Muscle of leg (tissue), 11 donors: ENCODE results near the gene CDH4. TPM values are rescaled to one million over a fixed set of nuclear protein-coding genes. Genes with fewer than 3 reads are reported as not detected.
"Not testable (repeated sequence)": the region's sequence is repeated elsewhere in the genome, so short reads cannot be mapped to it uniquely, and the experiment has no call there.

ENCODE experiments used
- DNase-seq: peaks from one replicate; pipeline ENCODE4 v3.0.0; 2013
- H3K27ac ChIP-seq: one replicate; pipeline ENCODE4 v1.5.1; 2013; ENCODE audit warnings: mild to moderate bottlenecking, low read length, control low read depth
- H3K27me3 ChIP-seq: one replicate; pipeline ENCODE4 v1.6.1; 2013; ENCODE audit warnings: low read length; ENCODE audit not compliant: control insufficient read depth, insufficient read depth
- H3K36me3 ChIP-seq: one replicate; pipeline ENCODE4 v1.6.1; 2013; ENCODE audit warnings: low read length; ENCODE audit not compliant: control insufficient read depth, insufficient read depth
- H3K4me1 ChIP-seq: one replicate; pipeline ENCODE4 v1.6.1; 2013; ENCODE audit warnings: low read length; ENCODE audit not compliant: control insufficient read depth, insufficient read depth
- H3K4me3 ChIP-seq: one replicate; pipeline ENCODE4 v1.5.1; 2013; ENCODE audit warnings: low read length, control low read depth
- H3K9me3 ChIP-seq: replicated peaks from 2 replicates; pipeline ENCODE4 v1.6.1; 2013; ENCODE audit warnings: low read depth, low read length; ENCODE audit not compliant: control insufficient read depth
- WGBS: methylation state at CpG from one replicate; pipeline ENCODE4 v1.1.5; 2013; ENCODE audit warnings: missing lambda C conversion rate; ENCODE audit not compliant: insufficient coverage; 5-methylcytosine and 5-hydroxymethylcytosine counted together
- polyA plus RNA-seq, 8 donors: library from polyadenylated mRNA; unstranded; fragments of 120-200 nt; gene quantifications; one replicate each; pipeline versions ENCODE4 v1.2.1 to v1.2.3, GENCODE V29; 2013; ENCODE audit warnings: inconsistent platforms in 1 of 8, low replicate concordance in 1 of 8; ENCODE audit not compliant: insufficient read length in 8 of 8, insufficient read depth in 1 of 8
- total RNA-seq: library from RNA; stranded (reverse); fragments of 120-200 nt; gene quantifications from one replicate; pipeline ENCODE4 v1.2.4, GENCODE V29; 2013

Gene CDH4
- total and polyA plus RNA-seq, 9 donors: 0.66 to 1.4 (median 1.2) TPM

DNA sequence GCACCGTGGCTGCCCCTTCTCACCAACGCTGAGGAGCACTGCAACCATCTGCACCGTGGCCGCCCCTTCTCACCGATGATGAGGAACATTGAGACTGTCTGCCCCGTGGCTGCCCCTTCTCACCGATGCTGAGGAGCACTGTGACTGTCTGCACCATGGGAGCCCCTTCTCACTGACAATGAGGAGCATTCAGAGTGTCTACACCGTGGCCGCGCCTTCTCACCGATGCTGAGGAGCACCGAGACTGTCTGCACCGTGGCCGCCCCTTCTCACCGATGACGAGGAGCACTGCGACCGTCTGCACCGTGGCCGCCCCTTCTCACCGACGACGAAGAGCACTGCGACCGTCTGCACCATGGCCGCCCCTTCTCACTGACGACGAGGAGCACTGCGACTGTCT is 693.4 kb downstream of the CDH4 start:
- not testable (repeated sequence) for DNase-seq

DNA sequence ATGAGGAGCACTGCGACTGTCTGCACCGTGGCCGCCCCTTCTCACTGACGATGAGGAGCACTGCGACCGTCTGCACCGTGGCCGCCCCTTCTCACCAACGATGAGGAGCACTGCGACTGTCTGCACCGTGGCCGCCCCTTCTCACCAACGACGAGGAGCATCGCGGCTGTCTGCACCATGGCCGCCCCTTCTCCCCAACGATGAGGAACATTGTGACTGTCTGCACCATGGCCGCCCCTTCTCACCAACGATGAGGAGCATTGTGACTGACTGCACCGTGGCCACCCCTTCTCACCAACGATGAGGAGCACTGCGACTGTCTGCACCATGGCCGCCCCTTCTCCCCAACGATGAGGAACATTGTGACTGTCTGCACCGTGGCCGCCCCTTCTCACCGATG is 696.0 kb downstream of the CDH4 start:
- not testable (repeated sequence) for H3K27me3 ChIP-seq, H3K9me3 ChIP-seq, H3K27ac ChIP-seq, H3K4me3 ChIP-seq, H3K4me1 ChIP-seq, DNase-seq, H3K36me3 ChIP-seq
- 91% methylated on average over 12 of the region's 28 CpGs for WGBS

More for the DNA sequence above, 693.4 kb downstream of the CDH4 start:
- 98% methylated on average over 5 of the region's 29 CpGs for WGBS
- H3K36me3 ChIP-seq, H3K27me3 ChIP-seq, H3K9me3 ChIP-seq, H3K4me1 ChIP-seq, H3K4me3 ChIP-seq, H3K27ac ChIP-seq: not testable (repeated sequence)

DNA sequence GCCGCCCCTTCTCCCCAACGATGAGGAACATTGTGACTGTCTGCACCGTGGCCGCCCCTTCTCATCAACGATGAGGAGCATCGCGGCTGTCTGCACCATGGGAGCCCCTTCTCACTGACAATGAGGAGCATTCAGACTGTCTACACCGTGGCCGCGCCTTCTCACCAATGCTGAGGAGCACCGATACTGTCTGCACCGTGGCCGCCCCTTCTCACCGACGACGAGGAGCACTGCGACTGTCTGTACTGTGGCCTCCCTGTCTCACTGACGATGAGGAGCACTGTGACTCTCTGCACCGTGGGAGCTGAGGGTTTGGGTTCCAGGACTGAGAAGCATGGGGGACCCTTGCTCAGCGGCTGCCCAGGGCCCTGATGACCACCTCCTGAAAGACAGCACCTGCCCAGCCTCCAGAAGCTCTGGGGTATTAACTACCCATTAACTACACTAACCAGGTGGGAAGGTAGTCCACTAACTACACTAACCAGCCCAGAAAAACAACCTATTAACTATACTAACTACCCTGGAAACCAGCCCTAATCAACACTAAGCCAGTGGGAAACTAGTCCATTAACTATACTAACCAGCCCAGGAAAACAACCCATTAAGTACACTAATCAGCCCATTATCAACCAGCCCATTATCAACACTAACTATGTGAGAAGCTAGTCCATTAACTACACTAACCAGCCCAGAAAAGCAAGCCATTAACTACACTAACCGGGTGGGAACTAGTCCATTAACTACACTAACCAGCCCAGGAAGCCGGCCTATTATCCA is 696.7 kb downstream of the CDH4 start:
- Histone ChIP-seq H3K4me3 (no peak overlapping the region), H3K27ac (no peak overlapping the region), H3K36me3 (no peaks in the 10 kb centered on the region), H3K27me3 (no peaks in the 10 kb centered on the region), H3K4me1 (no peaks in the 10 kb centered on the region), H3K9me3 (no peaks in the 10 kb centered on the region)
- 89% methylated on average over 17 of the region's 22 CpGs for WGBS
- DNase-seq: no peak

DNA sequence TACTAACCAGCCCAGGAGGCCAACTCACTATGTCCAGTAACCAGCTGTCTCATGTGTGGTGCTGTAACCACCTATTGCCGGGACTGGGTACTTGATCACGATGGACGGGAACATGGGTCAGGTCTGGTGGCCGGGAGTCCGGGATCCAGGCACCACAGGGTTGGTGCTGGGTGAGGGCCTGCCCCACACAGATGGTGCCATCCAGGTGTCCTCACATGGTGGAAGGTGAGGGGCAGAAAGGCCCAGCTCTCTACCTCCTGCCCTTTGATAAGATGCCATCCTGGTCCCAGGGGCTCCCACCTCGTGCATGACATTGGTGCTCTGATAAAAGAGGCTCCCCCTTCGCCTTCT is 697.3 kb downstream of the CDH4 start:
- Histone ChIP-seq H3K9me3 (no peaks in the 10 kb centered on the region), H3K4me3 (no peak overlapping the region), H3K36me3 (no peaks in the 10 kb centered on the region), H3K4me1 (no peaks in the 10 kb centered on the region), H3K27me3 (peaks cover 2% of the 10 kb centered on the region), H3K27ac (no peak overlapping the region)
- WGBS: 75% methylated on average over 2 of the region's 7 CpGs
- no peak for DNase-seq

DNA sequence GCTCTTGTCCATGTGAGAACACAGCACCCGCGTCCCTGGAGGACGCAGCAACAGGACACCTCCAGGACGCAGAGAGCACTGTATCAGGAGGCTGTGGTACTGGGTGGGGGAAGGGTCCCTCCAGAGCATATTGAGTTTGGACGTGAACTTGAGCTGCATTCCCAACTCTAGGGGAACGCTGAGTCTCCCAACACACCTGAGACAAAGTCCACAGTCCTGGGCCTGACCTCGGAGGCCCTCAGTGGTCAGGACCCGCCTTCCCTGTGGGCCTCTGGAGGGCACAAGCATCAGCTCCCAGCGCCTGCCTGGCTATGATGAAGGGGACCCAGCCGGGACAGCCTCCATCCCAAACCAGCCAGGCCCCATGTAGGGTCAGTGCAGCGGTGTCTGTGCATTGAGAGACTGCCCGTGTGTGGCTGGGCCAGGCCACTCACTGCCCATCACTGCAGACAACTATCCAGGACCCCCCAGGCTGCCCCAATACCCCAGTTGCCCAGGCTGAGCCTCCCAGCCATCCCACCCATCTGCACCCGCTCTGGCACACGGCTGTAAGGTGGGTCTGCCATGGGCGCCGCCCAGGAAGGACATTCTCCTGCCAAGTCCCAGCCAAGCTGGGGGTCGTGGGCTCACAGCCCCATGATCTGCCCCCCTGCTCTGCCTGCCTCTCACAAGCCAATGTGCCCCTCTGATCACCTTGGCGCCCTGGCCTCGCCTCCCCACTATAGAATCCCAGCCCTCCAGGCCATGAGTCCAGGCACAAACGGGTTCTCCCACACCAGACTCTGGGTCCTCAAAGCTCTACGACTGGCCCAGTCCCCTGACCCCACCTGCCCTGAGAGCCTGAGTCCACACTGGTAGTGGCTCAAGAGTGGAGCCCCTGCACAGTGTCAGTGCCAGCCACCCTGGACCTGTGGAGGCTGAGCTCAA is 697.9 kb downstream of the CDH4 start:
- no peak for DNase-seq
- no peaks in the 10 kb centered on the region for H3K36me3 ChIP-seq
- WGBS: 75% methylated on average over 17 of the region's 21 CpGs
- no peak overlapping the region for H3K27ac ChIP-seq
- H3K4me1 ChIP-seq: no peaks in the 10 kb centered on the region
- no peak overlapping the region for H3K4me3 ChIP-seq
- no peaks in the 10 kb centered on the region for H3K9me3 ChIP-seq
- H3K27me3 ChIP-seq: peaks cover 2% of the 10 kb centered on the region

DNA sequence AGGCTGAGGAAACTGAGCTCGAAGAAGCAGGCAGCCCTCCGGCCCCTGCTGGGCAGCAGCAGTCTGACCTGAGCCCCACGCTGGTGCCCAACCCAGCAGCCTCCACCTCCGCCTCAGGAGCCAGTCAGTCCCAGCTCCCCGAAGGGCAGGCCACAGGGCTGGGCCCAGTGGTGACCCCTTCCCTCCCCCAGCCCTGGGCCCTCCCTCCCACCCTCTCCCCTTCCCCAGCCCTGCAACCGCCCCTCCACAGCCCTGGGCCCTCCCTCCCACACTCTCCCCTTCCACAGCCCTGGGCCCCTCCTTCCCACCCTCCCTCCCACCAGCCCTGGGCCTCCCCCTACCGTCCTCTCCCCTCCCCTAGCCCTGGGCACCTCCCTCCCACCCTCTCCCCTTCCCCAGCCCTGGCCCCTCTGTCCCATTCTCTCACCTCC is 698.6 kb downstream of the CDH4 start:
- Histone ChIP-seq H3K27ac (no peak overlapping the region), H3K4me3 (no peak overlapping the region), H3K36me3 (no peaks in the 10 kb centered on the region), H3K4me1 (no peaks in the 10 kb centered on the region), H3K27me3 (peaks cover 2% of the 10 kb centered on the region), H3K9me3 (no peaks in the 10 kb centered on the region)
- no peak for DNase-seq
- WGBS: 43% methylated on average over 5 of the region's 7 CpGs

DNA sequence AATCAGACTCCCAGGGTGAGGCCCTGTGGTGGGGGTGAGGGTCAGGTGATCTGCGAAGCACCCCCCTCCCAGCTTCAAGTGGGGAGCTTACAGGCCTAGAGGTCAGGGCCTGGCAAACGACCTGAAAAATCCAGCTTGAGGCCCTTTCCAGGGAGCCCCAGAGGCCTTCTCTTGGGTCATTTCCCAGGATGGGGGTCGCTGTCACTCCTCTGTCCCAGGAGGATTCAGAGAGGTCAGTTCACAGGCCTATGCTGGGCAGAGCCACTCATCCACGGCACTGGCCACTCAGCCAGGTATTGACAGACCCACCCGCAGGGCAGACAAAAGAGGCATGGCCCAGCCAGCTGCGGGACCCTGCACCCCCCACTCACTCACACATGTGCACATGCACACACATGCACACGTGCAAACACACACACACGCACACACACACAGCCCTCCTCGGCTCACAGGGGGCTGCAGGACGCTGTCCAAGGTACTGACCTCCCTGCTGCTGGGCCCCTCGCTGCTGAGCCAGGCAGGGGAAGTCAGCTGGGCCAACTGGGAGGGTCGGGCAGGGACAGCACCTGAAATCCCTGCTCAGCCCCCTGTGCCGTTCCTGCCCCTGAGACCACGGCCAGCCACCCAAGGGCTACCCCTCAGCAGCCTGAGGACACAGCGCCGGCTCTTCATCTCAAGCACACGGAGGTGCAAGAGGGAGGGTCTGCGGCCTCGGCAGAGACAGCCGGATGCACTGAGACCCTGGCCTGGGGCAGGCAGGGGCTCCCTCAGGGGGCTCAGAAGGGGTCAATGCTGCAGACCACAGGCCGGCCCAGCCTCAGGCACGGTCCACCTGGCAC is 699.9 kb downstream of the CDH4 start:
- no peaks in the 10 kb centered on the region for H3K4me1 ChIP-seq
- no peaks in the 10 kb centered on the region for H3K36me3 ChIP-seq
- H3K27me3 ChIP-seq: peaks cover 2% of the 10 kb centered on the region
- H3K4me3 ChIP-seq: no peak overlapping the region
- WGBS: 19% methylated on average over 19 of the region's 22 CpGs
- peak; percentile 73 for DNase-seq
- no peaks in the 10 kb centered on the region for H3K9me3 ChIP-seq
- H3K27ac ChIP-seq: no peak overlapping the region

DNA sequence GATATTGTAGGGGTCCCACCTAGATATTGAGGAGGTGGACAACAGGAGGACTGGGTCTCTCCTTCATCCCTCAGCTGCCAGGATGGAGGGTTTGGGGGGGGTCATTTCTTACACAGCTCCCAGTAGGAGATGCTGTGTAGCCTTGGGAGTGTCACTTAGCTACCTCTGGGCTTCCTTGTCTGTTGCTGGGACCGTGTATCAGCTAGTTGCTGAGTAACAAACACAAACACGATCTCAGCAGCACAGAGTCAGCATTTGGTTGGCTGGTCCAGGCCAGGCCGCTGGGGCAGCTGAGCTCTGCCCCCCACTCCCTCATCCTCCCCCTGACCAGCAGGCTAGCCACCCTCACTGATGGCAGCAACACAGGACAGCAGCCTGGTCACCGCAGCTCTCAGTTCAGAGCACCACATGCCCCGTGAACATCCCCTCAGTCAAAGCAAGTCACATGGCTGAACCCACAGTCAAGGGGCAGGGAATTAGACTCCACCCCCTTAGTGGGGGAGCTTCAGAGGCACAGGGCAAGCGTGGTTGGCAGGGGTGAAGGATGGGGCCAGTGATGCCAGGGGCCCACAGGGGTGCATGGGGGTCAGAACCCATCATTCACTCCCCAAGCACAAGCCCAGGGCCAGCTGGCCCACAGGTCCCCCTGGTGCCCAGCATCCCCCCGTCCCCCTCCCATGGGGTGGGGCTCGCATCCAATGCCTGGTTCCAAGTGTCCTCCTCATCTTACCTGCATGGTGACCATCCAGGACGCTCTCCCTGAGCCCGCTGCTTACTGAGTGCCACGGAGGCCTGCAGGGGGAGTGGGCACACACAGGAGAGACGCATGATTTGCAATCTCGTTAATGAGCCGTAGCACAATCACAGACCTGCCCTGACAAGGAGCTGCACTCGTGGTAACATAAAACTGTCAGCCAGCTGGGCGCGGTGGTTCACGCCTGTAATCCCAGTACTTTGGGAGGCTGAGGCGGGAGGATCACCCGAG is 701.3 kb downstream of the CDH4 start:
- DNase-seq: no peak
- Histone ChIP-seq H3K4me1 (no peaks in the 10 kb centered on the region), H3K9me3 (no peaks in the 10 kb centered on the region), H3K36me3 (no peaks in the 10 kb centered on the region), H3K27me3 (peaks cover 2% of the 10 kb centered on the region), H3K27ac (no peak overlapping the region), H3K4me3 (no peak overlapping the region)
- WGBS: 75% methylated on average over 16 of the region's 20 CpGs

DNA sequence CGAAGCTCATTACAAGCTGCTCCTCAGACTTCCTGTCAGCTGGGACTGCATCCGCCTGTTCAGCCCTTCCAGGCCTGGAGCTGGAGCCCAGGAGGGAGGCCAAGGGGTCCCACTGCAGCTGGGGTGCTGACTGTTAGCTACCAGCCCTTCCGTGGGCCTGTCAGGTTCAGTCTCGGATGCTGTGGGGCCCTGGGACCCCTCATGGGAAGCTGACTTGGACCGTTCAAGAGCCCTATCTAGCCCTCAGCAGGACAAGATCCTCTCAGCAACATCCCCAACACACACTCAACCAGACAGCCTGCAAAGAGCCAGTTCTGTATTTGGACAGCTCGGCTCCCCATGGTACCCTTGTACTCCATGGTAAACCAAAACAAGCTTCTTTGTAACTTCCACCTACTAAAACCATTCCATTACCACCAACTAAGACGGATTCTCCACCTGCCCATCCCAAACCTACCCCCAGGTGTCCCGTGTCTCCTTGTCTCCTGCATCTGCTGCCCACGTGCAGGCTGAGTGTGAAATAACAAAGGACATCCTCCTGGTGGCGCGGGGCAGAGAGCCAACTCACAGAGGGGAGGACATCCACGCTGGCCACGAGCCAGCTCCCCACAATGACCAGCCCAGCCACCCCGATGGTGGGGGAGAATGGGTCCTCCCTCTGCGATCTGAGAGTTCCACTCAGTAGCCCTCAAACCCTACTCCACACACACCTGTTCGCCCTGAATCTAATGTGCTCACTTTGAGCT is 702.4 kb downstream of the CDH4 start:
- WGBS: 78% methylated on average over 13 of the region's 16 CpGs
- no peak for DNase-seq

More for the DNA sequence above, 702.4 kb downstream of the CDH4 start:
- Histone ChIP-seq H3K4me3 (no peak overlapping the region), H3K27ac (no peak overlapping the region), H3K9me3 (no peaks in the 10 kb centered on the region), H3K27me3 (peaks cover 2% of the 10 kb centered on the region), H3K4me1 (no peaks in the 10 kb centered on the region), H3K36me3 (no peaks in the 10 kb centered on the region)
